PC-9 (cell line): ENCODE measurements around the gene TMEM252. TPM values are rescaled to one million over a fixed set of nuclear protein-coding genes. Genes with fewer than 3 reads are reported as not detected.

Experiments
- Bru-seq: library from RNA; stranded (reverse); fragments of 400-500 nt; gene quantifications from one replicate; lab custom pipeline; 2021; lab: Mats Ljungman, UMichigan
- BruChase-seq, 2 experiments: library from RNA; stranded (reverse); fragments of 400-500 nt; gene quantifications; one replicate each; lab custom pipeline; 2021; lab: Mats Ljungman, UMichigan
- BruUV-seq: library from RNA; stranded (reverse); fragments of 400-500 nt; replicated peaks from 2 replicates; lab custom pipeline; 2021; lab: Mats Ljungman, UMichigan
- CTCF ChIA-PET: fragments of 300-600 bp; sonication (Branson Sonifier 250); formaldehyde crosslinking; loops from one replicate; lab custom pipeline; 2022; ENCODE audit warnings: antibody characterized with exemption; lab: Charles Lee
- POLR2A ChIA-PET: fragments of 300-600 bp; sonication (Branson Sonifier 250); formaldehyde crosslinking; loops from one replicate; lab custom pipeline; 2022; ENCODE audit warnings: antibody characterized with exemption; ENCODE audit not compliant: unreplicated experiment; lab: Charles Lee
- DNase-seq, 2 experiments: peaks; one replicate each; pipeline versions ENCODE4 v3.0.0 to v3.0.0-alpha.2; 2015 to 2022; ENCODE audit warnings: mixed read lengths in 1 of 2
- H2AFZ ChIP-seq: fragments of 200-600 bp; sonication (generic); 2 replicates; pipeline ENCODE4 v1.8.1; 2017; ENCODE audit warnings: antibody characterized with exemption
- H3F3A ChIP-seq: fragments of 200-600 bp; sonication (generic); 2 replicates; pipeline ENCODE4 v1.8.1; 2017; ENCODE audit warnings: antibody characterized with exemption, mild to moderate bottlenecking, low read depth; ENCODE audit not compliant: insufficient read depth
- H3K27ac ChIP-seq: fragments of 200-600 bp; sonication (generic); 2 replicates; pipeline ENCODE4 v1.6.1; 2016; ENCODE audit warnings: mixed run types
- H3K27me3 ChIP-seq: fragments of 200-600 bp; sonication (generic); 2 replicates; pipeline ENCODE4 v1.6.1; 2016; ENCODE audit warnings: low read depth, mixed run types; ENCODE audit not compliant: insufficient read depth
- H3K36me3 ChIP-seq: fragments of 200-600 bp; sonication (generic); 2 replicates; pipeline ENCODE4 v1.6.1; 2016; ENCODE audit warnings: low read depth, mixed run types
- H3K4me1 ChIP-seq: fragments of 200-600 bp; sonication (generic); replicated peaks from 2 replicates; pipeline ENCODE4 v1.6.1; 2016; ENCODE audit warnings: mixed run types; ENCODE audit not compliant: insufficient read depth
- H3K4me2 ChIP-seq: fragments of 200-600 bp; sonication (generic); 2 replicates; pipeline ENCODE4 v1.6.1; 2017; ENCODE audit warnings: mixed run types
- H3K4me3 ChIP-seq: fragments of 200-600 bp; sonication (generic); 2 replicates; pipeline ENCODE4 v1.6.1; 2016; ENCODE audit warnings: mixed run types
- H3K79me2 ChIP-seq: fragments of 200-600 bp; sonication (generic); 2 replicates; pipeline ENCODE4 v1.6.1; 2017; ENCODE audit warnings: low read depth, mixed run types
- H3K9me2 ChIP-seq: fragments of 200-600 bp; sonication (generic); 2 replicates; pipeline ENCODE4 v1.8.1; 2017; ENCODE audit warnings: mild to moderate bottlenecking; ENCODE audit not compliant: insufficient read depth
- H3K9me3 ChIP-seq: fragments of 200-600 bp; sonication (generic); 2 replicates; pipeline ENCODE4 v1.8.1; 2016; ENCODE audit warnings: low read depth; ENCODE audit not compliant: insufficient read depth
- H4K20me1 ChIP-seq: fragments of 200-600 bp; sonication (generic); 2 replicates; pipeline ENCODE4 v1.8.1; 2017; ENCODE audit not compliant: insufficient read depth
- EZH2 ChIP-seq: fragments of 200-600 bp; sonication (generic); IDR thresholded peaks from 2 replicates; pipeline ENCODE4 v1.8.0; 2017; ENCODE audit warnings: antibody characterized with exemption, low read depth
- intact Hi-C: fragments of 100-400 bp; cut with micrococcal nuclease; formaldehyde crosslinking; loops from one replicate; pipeline ENCODE4 v1.10.0; 2022; ENCODE audit not compliant: unreplicated experiment
- long read RNA-seq: library from polyadenylated mRNA; stranded (forward); transcript quantifications from one replicate; pipeline ENCODE4 v2.0.0, GENCODE V29; 2022
- total RNA-seq: library from RNA; stranded (reverse); gene quantifications from 2 replicates; pipeline ENCODE4 v1.2.3, GENCODE V29; 2021
- TF ChIP-seq, protein P1 (sequence below): fragments of 200-600 bp; sonication (generic); conservative IDR thresholded peaks from 2 replicates; pipeline ENCODE4 v1.6.1; 2017; ENCODE audit warnings: mixed run types, antibody characterized with exemption, mild to moderate bottlenecking, moderate library complexity

The TMEM252 gene, protein sequence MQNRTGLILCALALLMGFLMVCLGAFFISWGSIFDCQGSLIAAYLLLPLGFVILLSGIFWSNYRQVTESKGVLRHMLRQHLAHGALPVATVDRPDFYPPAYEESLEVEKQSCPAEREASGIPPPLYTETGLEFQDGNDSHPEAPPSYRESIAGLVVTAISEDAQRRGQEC
- total RNA-seq (not detected in 2 replicates), Bru-seq, nascent RNA (not detected), BruChase-seq, experiment 1, labeled RNA remaining after a 2-hour chase (not detected), BruChase-seq, experiment 2, labeled RNA remaining after a 6-hour chase (not detected)
- long read RNA-seq = 0 reads

DNA sequence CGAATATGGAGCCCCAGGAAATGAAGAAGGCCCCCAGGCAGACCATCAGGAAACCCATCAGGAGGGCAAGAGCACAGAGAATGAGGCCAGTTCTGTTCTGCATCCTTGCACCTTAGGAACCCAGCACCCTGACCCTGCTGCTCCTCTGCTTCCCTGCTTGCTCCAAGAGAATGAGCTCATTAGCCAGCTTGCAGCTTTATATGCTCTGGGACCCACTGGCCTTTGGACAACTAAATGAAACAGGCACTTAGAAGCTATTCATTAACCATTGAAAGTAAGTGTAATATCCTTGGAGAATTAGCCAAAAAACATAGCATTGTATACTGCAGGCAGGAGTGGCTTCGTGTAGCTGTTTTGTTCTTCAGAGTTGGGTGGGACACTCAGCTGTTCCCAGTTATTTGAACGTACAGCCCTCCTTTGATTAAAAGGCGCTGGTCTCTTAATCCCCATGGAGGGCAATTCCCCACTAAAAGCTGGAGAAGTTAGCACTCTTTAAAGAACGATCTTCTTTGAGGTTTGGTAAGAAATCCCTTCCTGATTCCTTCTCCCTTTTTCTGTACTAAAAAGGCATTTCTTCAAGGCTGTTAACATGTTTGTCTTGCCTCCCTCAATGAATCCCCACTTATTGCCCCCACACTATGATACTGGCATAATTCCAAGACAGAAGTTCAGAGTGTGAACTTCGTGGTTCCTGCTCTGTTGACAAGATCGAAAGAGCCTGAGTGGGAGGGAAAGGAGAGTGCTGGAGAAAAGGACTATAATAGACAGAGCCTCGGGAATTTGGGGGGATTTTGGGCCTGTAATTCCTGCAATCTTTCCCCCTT is at the start of gene TMEM252:
TSS of gene TMEM252 (minus strand) at position 172 of the 824 bp plus-strand sequence. CDS start at position 103, 69 bp downstream.
- Histone ChIP-seq H3F3A (no peaks in the 10 kb centered on the region), H3K4me2 (no peak within 1 kb of the TSS), H2AFZ (no peak within 1 kb of the TSS), H3K9me3 (no peaks in the 10 kb centered on the region), H3K27me3 (0 out of 2 replicates have a peak, but pooled peaks cover 12% of the 10 kb centered on the region), H3K9me2 (no peaks in the 10 kb centered on the region), H3K27ac (no peak within 1 kb of the TSS), H3K36me3 (no peaks in the 10 kb centered on the region), H3K79me2 (no peaks in the 10 kb centered on the region), H3K4me1 (no peaks in the 10 kb centered on the region), H3K4me3 (no peak within 1 kb of the TSS), H4K20me1 (no peaks in the 10 kb centered on the region)
- ChIA-PET POLR2A (no interaction called here), CTCF (no interaction called here)
- no peak for DNase-seq
- TF ChIP-seq, protein P1, sequence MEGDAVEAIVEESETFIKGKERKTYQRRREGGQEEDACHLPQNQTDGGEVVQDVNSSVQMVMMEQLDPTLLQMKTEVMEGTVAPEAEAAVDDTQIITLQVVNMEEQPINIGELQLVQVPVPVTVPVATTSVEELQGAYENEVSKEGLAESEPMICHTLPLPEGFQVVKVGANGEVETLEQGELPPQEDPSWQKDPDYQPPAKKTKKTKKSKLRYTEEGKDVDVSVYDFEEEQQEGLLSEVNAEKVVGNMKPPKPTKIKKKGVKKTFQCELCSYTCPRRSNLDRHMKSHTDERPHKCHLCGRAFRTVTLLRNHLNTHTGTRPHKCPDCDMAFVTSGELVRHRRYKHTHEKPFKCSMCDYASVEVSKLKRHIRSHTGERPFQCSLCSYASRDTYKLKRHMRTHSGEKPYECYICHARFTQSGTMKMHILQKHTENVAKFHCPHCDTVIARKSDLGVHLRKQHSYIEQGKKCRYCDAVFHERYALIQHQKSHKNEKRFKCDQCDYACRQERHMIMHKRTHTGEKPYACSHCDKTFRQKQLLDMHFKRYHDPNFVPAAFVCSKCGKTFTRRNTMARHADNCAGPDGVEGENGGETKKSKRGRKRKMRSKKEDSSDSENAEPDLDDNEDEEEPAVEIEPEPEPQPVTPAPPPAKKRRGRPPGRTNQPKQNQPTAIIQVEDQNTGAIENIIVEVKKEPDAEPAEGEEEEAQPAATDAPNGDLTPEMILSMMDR = no peak
- no peak for TF ChIP-seq EZH2
- intact Hi-C loops = no loop called here
- no TSS peak for BruUV-seq

DNA sequence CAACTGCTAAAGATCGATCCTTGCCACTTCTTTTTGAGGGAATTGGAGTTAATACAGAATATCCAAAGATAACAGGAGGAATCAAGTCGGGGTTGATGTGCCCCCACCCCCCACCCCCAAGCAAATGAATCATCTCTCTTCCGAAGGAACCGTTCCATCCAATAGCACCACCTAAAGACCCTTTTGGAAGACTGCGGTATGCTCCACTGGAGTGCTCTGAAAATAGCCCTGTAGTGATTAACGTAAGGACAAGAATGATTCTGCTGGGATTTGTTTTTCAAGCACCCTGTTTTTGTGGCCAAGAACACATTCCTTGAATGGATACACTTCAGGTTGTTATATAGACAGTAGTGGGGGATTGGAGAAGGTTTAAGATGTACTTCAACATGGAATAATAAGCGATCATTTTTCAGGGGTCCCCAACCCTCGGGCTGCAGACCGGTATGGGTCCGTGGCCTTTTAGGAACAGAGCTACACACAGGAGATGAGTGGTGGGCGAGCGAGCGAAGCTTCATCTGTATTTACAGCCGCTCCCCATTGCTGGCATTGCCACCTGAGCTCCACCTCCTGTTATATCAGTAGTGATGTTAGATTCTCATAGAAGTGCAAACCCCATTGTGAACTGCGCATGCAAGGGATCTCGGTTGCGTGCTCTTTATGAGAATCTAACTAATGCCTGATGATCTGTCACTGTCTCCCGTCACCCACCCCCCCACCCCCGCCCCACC is 44.5 kb upstream of the TMEM252 start:
- H3K27ac ChIP-seq = no peak overlapping the region
- H2AFZ ChIP-seq = no peak overlapping the region
- ChIA-PET CTCF (no interaction called here), POLR2A (no interaction called here)
- no peaks in the 10 kb centered on the region for H3K9me2 ChIP-seq
- H3F3A ChIP-seq = no peaks in the 10 kb centered on the region
- H3K4me2 ChIP-seq = no peak overlapping the region
- no TSS peak for BruUV-seq
- peaks cover 3% of the 10 kb centered on the region; the same call in 1 of the 2 replicates for H3K27me3 ChIP-seq
- no peak for TF ChIP-seq EZH2
- TF ChIP-seq, protein P1 = no peak
- H3K79me2 ChIP-seq = no peaks in the 10 kb centered on the region
- H3K36me3 ChIP-seq = no peaks in the 10 kb centered on the region
- DNase-seq = no peak
- H3K4me3 ChIP-seq = no peak overlapping the region
- H3K9me3 ChIP-seq = no peaks in the 10 kb centered on the region
- intact Hi-C loops = loop anchor here (10.0 kb wide), 1 partner anchor 260 kb away; no protein-coding TSS in a partner anchor
- H4K20me1 ChIP-seq = no peaks in the 10 kb centered on the region
- no peaks in the 10 kb centered on the region for H3K4me1 ChIP-seq
